GM19455 (cell line): ENCODE results near the gene OR5D18.
"Not testable (repeated sequence)": the region's sequence is repeated elsewhere in the genome, so short reads cannot be mapped to it uniquely, and the experiment has no call there.

Source experiments
- ATAC-seq: cut with Tn5 transposase; IDR thresholded peaks from one replicate; pipeline ENCODE4 v1.9.1; 2021; ENCODE audit not compliant: unreplicated experiment

Gene OR5D18

GRCh38 chr11:55819330-55819729 is at the start of gene OR5D18:
TSS of gene OR5D18 (plus strand) at chr11:55819630. CDS start at chr11:55819630, 0 bp downstream.
- ATAC-seq: no peak

GRCh38 chr11:55773138-55773537 is 46.3 kb upstream of the OR5D18 start, which contains the start of gene OR5D13:
TSS of gene OR5D13 (plus strand) at chr11:55773438. CDS start at chr11:55773438, 0 bp downstream.
- no peak for ATAC-seq

- no peak for ATAC-seq
Measured at GRCh38 chr11:55791606-55792005, 27.8 kb upstream of the OR5D18 start.

DNA sequence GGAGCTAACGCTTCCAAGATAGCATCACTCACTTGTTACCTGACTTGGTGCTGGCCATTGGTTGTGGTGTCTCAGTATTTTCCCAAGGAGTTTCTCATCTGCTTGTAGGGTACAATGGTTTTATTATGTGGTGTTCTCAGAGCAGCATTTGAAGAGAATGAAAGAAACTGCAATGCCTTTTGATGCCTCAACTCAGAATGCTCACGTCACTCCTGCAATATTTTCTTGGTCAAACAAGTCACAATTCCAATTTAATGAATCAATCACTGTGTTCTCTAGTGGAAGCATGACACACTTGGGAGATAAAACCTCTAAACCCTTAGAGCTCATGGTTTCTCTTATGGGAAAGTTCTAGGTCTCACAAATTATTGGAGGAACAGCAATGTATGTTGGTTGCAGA is 26.1 kb upstream of the OR5D18 start:
- ATAC-seq: no peak

DNA sequence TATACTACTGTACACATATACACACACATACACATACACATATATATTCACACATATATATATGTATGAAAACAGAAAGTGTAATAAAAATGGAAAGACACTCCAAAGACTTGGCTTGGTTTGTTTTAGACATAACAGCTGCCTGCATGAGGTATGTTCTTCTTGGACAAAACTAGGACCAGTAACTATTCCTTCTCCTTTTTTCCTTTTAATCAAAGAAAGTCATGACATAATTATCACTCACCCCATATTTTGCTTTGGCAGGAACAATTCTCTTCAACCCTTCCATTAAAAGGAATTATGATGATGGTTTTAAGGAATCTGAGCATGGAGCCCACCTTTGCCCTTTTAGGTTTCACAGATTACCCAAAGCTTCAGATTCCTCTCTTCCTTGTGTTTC is 24.2 kb upstream of the OR5D18 start, which contains the start of gene OR5D14:
Gene OR5D14 (plus strand): TSS at position 301 of the 400 bp plus-strand sequence. CDS start 0 bp downstream, at position 301.
- ATAC-seq: no peak

GRCh38 chr11:55806248-55806647 is 13.2 kb upstream of the OR5D18 start:
- ATAC-seq: no peak

GRCh38 chr11:55811067-55811466 is 8.4 kb upstream of the OR5D18 start, which contains the start of gene OR5L1:
TSS of gene OR5L1 (plus strand) at chr11:55811367. CDS start at chr11:55811467, 100 bp downstream.
- ATAC-seq: no peak

DNA sequence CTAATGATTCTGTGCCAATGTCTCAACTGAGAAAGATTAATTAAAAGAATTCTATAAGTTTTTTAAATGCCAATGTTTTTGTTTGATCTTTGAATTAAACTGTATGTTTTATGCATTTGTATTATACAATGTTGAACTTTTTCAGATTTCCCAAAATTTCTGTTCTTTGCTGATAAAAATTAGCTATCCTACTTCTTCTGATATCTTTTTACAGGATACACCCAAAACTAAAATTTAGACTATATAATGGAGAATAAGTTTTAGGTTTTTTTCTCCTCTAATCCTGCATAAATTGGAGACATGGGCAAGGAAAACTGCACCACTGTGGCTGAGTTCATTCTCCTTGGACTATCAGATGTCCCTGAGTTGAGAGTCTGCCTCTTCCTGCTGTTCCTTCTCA is 7.5 kb downstream of the OR5D18 start, which contains the start of gene OR5L2:
Gene OR5L2 (plus strand): TSS at position 301 of the 400 bp plus-strand sequence. CDS start 0 bp downstream, at position 301.
- no peak for ATAC-seq

GRCh38 chr11:55838452-55838851 is 19.0 kb downstream of the OR5D18 start, which contains the start of gene OR5D16:
TSS of gene OR5D16 (plus strand) at chr11:55838752. CDS start at chr11:55838752, 0 bp downstream.
- ATAC-seq: no peak

DNA sequence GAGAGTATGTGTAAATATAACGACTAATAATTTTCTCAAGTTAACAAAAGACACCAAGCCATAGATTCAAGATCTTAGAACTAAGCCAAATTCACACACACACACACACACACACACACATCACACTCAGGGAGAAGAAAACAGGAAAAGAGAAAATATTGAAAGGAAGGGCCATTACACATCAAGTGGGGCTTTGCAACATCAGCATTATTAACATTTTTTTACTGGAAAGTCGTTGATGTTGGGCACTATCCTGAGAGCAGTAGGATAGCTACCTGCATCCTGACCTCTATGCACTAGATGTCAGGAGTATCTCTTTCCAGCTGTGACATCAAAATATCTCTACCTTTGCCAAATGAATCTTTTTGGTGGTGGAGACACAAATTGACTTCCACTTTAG is 28.0 kb downstream of the OR5D18 start:
- ATAC-seq: no peak

DNA sequence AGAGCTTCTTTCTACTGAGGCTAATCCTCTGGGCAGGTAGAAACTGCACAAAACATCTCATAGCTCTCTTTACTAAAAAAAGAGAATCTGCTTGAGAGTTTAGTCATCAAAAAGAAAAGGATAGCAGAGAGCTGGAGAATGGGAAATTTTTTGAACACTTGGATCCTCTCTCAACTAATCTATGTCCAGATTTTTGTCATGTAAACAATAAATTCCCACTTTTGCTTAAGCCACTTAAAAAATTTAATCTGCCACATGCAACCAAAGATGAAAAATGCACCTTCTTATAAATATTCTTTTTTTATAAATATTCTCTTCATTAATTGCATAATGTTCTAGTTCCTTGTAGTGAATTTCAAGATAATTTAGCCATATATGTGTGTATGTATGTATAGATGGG is 29.6 kb downstream of the OR5D18 start:
- ATAC-seq: no peak

DNA sequence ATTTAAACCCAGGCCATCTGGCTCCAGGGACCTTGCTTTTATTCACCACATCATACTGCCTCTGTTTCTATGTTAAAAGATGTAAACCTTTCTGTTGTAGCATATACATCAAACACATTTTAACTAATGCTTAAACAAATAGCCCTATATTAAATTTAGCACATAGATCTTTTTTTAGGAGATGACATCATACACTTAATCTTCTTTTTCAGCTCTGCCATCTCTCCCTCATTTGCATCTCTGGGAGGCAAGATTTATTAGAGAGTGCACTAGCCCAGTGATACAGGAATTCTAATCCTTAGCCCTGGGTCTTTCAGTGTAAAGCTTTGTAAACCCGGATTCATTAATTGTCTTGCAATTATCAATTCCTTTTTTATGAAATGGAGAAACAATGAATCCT is 32.7 kb downstream of the OR5D18 start:
- ATAC-seq: no peak

GRCh38 chr11:55854704-55855103 is 35.3 kb downstream of the OR5D18 start:
- ATAC-seq: no peak

GRCh38 chr11:55867354-55867753 is 47.9 kb downstream of the OR5D18 start:
- ATAC-seq: not testable (repeated sequence)
